H1 (cell line): ENCODE results near the gene SREK1IP1. TPM values are rescaled to one million over a fixed set of nuclear protein-coding genes. Genes with fewer than 3 reads are reported as not detected.

Source experiments
- ASH2L ChIP-seq: fragments of 200-600, 300-600 bp; sonication (generic); IDR thresholded peaks from one replicate; pipeline ENCODE4 v1.7.1; 2017; ENCODE audit warnings: low read length
- BRCA1 ChIP-seq: IDR thresholded peaks from 2 replicates; pipeline ENCODE4 v1.6.1; 2012; ENCODE audit warnings: low read depth, low read length, improper control_type of control experiment
- CBX8 ChIP-seq: fragments of 300-800, 300-1000 bp; sonication (generic); IDR thresholded peaks from 2 replicates; pipeline ENCODE4 v1.7.1; 2016; ENCODE audit warnings: low read depth, low read length, borderline replicate concordance
- CHD2 ChIP-seq: IDR thresholded peaks from 2 replicates; pipeline ENCODE4 v1.6.1; 2012; ENCODE audit warnings: low read length, improper control_type of control experiment
- CREB1 ChIP-seq: IDR thresholded peaks from 2 replicates; pipeline ENCODE4 v1.6.1; 2012; ENCODE audit warnings: inconsistent platforms
- EP300 ChIP-seq, 2 experiments: IDR thresholded peaks; 1 replicate in 1 of 2; 2 replicates in 1 of 2; pipeline ENCODE4 v1.6.1; 2011 to 2012; ENCODE audit warnings: low read depth in 2 of 2, low read length in 2 of 2, mild to moderate bottlenecking in 2 of 2, borderline replicate concordance in 1 of 2, inconsistent platforms in 1 of 2, moderate library complexity in 1 of 2
- HDAC6 ChIP-seq: IDR thresholded peaks from one replicate; pipeline ENCODE4 v1.7.1; 2012; ENCODE audit warnings: low read depth, mild to moderate bottlenecking, inconsistent platforms, low read length, moderate library complexity
- JUN ChIP-seq: IDR thresholded peaks from 2 replicates; pipeline ENCODE4 v1.6.1; 2011; ENCODE audit warnings: low read depth, mild to moderate bottlenecking, improper control_type of control experiment, low read length
- PHF8 ChIP-seq: fragments of 200-600 bp; sonication (generic); conservative IDR thresholded peaks from 2 replicates; pipeline ENCODE4 v1.7.1; 2012; ENCODE audit warnings: low read depth, mild to moderate bottlenecking, inconsistent platforms, low read length, moderate library complexity
- SRF ChIP-seq: IDR thresholded peaks from 2 replicates; pipeline ENCODE4 v1.6.1; 2011; ENCODE audit warnings: mild to moderate bottlenecking, low read depth, low read length, moderate library complexity
- TBP ChIP-seq: IDR thresholded peaks from 2 replicates; pipeline ENCODE4 v1.6.1; 2011; ENCODE audit warnings: low read depth, low read length, improper control_type of control experiment
- polyA plus RNA-seq, 7 experiments: library from polyadenylated mRNA; depleted of rRNA in 3 of 7; stranded (reverse) in 5 of 7; unstranded in 2 of 7; fragments of >200 nt in 5 of 7; fragments of 200-250 nt in 2 of 7; gene quantifications; 1 replicate in 5 of 7; 2 replicates in 1 of 7; 4 replicates in 1 of 7; pipeline versions ENCODE4 v1.2.1 to v1.2.3, GENCODE V29; 2011 to 2013; ENCODE audit warnings: missing spikeins in 2 of 7, mixed read lengths in 2 of 7
- total RNA-seq: library from RNA; stranded (reverse); fragmentation: NEBNext Ultra II Directional; extraction: Animal tissue kit (Norgen Biotek cat#: 25700); gene quantifications from 2 replicates; pipeline ENCODE4 v1.2.1, GENCODE V29; 2021

The SREK1IP1 gene
- total and polyA plus RNA-seq, 2 of the 8 experiments (the other 6 are each of a cell fraction or from before 2014, with no cell fraction given), result 6.2 to 39.0 TPM

- TF ChIP-seq ASH2L (peak; percentile 13), JUN (no peak), CBX8 (no peak), CHD2 (no peak), BRCA1 (no peak), PHF8 (no peak), EP300 (IDR thresholded peaks at IDR 0.05; ENCODE audit: borderline replicate concordance in 1 of 2, low read depth in 2 of 2, low read length in 2 of 2) (no peak), TBP (no peak), CREB1 (0 out of 2 replicates have a peak, but pooled peaks have one; percentile 10), HDAC6 (no peak), SRF (no peak)
These were observed 78.4 kb downstream of the SREK1IP1 start (continued) for GRCh38 chr5:64690104-64690416.
